ENCODE results near the gene ZSWIM9. TPM values are rescaled to one million over a fixed set of nuclear protein-coding genes. Genes with fewer than 3 reads are reported as not detected.
"Not testable (repeated sequence)": the region's sequence is repeated elsewhere in the genome, so short reads cannot be mapped to it uniquely, and the experiment has no call there.

ZSWIM9 gene
- total RNA-seq, 1 experiment from 2014 or later = 5.5 TPM

DNA sequence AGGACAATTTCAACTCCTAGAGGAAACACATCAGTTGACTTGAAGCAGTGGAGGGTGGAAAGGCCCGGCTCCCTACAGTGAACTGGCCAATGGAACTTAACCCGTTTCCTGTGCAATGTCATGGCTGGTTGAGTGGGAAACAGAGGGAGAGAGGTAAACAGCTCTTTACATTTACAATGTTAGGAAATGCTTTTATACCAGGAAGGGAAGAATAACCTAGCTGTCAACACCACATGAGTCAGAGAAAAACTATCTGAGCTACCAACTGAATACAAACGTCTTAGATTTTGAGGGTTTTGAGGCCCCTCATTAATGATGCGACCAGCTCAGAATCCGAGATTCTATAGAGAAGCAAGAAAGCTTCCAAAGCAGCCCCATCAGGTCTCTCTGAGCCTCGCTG lies 48.5 kb downstream of the ZSWIM9 start:
- TF ChIP-seq, protein P1, sequence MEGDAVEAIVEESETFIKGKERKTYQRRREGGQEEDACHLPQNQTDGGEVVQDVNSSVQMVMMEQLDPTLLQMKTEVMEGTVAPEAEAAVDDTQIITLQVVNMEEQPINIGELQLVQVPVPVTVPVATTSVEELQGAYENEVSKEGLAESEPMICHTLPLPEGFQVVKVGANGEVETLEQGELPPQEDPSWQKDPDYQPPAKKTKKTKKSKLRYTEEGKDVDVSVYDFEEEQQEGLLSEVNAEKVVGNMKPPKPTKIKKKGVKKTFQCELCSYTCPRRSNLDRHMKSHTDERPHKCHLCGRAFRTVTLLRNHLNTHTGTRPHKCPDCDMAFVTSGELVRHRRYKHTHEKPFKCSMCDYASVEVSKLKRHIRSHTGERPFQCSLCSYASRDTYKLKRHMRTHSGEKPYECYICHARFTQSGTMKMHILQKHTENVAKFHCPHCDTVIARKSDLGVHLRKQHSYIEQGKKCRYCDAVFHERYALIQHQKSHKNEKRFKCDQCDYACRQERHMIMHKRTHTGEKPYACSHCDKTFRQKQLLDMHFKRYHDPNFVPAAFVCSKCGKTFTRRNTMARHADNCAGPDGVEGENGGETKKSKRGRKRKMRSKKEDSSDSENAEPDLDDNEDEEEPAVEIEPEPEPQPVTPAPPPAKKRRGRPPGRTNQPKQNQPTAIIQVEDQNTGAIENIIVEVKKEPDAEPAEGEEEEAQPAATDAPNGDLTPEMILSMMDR (IDR thresholded peaks at IDR 0.05; ENCODE audit: unreplicated experiment) = no peak
- no peaks in the 10 kb centered on the region for H3K4me1 Mint-ChIP-seq (ENCODE audit: insufficient read depth, unreplicated experiment)
- H3K27ac Mint-ChIP-seq (ENCODE audit: low read depth, unreplicated experiment) = no peak overlapping the region
- no TSS peak for BruUV-seq (replicated peaks)
- intact Hi-C loops (cut with micrococcal nuclease) = no loop called here
- H3K4me3 Mint-ChIP-seq (ENCODE audit: unreplicated experiment) = no peak overlapping the region
- ChIA-PET POLR2A (interaction anchor here (0.9 kb wide), 1 partner anchor 15 kb away, joined by 4 read pairs; no protein-coding TSS in a partner anchor), CTCF (interaction anchor here (0.9 kb wide), 1 partner anchor 38 kb away, joined by 3 read pairs; no protein-coding TSS in a partner anchor)
- H3K9me3 Mint-ChIP-seq (ENCODE audit: unreplicated experiment) = no peaks in the 10 kb centered on the region
- no peaks in the 10 kb centered on the region for H3K36me3 Mint-ChIP-seq (ENCODE audit: insufficient read depth, unreplicated experiment)
- no peaks in the 10 kb centered on the region for H3K27me3 Mint-ChIP-seq (ENCODE audit: insufficient read depth, unreplicated experiment)
- no peak for DNase-seq (ENCODE audit: unreplicated experiment)

DNA sequence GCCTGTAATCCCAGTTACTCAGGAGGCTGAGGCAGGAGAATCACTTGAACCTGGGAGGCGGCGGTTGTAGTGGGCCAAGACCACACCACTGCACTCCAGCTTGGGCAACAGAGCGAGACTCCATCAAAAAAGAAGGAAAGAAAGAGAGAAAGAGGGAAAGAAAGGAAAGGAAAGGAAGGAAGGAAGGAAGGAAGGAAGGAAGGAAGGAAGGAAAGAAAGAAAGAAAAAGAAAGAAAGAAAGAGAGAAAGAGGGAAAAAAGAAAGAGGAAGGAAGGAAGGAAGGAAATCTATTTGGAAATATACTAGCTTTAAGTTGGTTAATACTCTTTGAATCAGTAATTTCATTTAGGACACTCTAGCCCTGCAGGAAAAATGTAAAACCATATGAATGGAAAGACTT lies 50.3 kb downstream of the ZSWIM9 start:
- H3K4me3 Mint-ChIP-seq (ENCODE audit: unreplicated experiment); DNase-seq (ENCODE audit: unreplicated experiment); H3K9me3 Mint-ChIP-seq (ENCODE audit: unreplicated experiment); CTCF ChIA-PET; H3K27ac Mint-ChIP-seq (ENCODE audit: low read depth, unreplicated experiment); H3K27me3 Mint-ChIP-seq (ENCODE audit: insufficient read depth, unreplicated experiment); BruUV-seq (replicated peaks); H3K4me1 Mint-ChIP-seq (ENCODE audit: insufficient read depth, unreplicated experiment); intact Hi-C loops (cut with micrococcal nuclease); H3K36me3 Mint-ChIP-seq (ENCODE audit: insufficient read depth, unreplicated experiment); POLR2A ChIA-PET: not testable (repeated sequence)

DNA sequence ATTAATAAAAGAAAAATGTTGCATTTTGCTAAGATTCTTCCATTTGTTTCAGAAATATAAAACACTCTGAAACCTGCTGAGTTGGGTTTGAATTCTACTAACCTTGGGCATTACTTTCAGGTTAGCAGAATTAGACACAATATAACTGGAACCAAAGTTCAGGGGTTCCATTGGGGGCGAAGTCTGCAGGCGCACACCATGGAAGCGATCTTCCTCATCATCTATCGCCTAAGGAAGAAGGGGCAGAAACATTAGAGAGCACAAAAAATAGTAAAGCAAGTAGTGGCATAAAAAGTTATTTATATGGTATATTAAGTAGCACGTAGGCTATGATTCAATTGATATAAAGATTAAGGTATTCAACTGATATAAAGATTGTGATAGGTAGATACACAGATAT lies 51.1 kb downstream of the ZSWIM9 start:
- DNase-seq (ENCODE audit: unreplicated experiment) = no peak
- Mint-ChIP-seq H3K4me3 (ENCODE audit: unreplicated experiment) (no peak overlapping the region), H3K27ac (ENCODE audit: low read depth, unreplicated experiment) (no peak overlapping the region), H3K4me1 (ENCODE audit: insufficient read depth, unreplicated experiment) (no peaks in the 10 kb centered on the region), H3K27me3 (ENCODE audit: insufficient read depth, unreplicated experiment) (no peaks in the 10 kb centered on the region), H3K9me3 (ENCODE audit: unreplicated experiment) (no peaks in the 10 kb centered on the region), H3K36me3 (ENCODE audit: insufficient read depth, unreplicated experiment) (no peaks in the 10 kb centered on the region)
- no TSS peak for BruUV-seq (replicated peaks)
- ChIA-PET CTCF (no interaction called here), POLR2A (no interaction called here)
- intact Hi-C loops (cut with micrococcal nuclease) = no loop called here
- TF ChIP-seq, protein P1 (IDR thresholded peaks at IDR 0.05; ENCODE audit: unreplicated experiment) = no peak

DNA sequence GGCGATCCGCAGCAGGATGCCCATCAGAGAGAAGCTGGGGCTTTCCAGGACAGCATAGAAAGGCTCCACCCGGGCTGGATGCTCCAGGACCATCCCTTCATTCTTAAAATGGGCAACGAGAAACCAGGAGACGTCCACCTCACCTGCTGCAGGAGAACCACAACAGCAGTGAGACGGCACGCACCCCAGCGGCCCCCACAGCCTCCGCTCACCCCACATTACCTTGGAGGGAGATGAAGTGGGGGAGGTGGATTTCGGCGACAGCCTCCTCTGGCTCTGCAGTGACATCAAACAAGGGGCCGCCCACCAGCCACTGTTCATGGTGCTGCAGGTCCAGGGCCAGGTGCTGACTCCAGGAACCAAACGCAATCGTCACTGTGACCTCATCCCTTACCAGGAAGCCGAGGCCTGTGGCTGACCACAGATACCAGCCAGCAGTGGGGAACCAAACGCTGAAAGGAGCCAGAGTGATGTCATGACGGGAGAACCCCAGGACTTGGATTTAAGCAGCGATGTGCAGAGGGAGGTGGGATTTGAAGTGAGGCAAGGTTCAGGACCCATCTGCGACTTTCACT lies 60.2 kb downstream of the ZSWIM9 start:
- peaks cover 8% of the 10 kb centered on the region for H3K36me3 Mint-ChIP-seq (ENCODE audit: insufficient read depth, unreplicated experiment)
- BruUV-seq (replicated peaks) = no TSS peak
- no peaks in the 10 kb centered on the region for H3K4me1 Mint-ChIP-seq (ENCODE audit: insufficient read depth, unreplicated experiment)
- DNase-seq (ENCODE audit: unreplicated experiment) = no peak
- no peaks in the 10 kb centered on the region for H3K9me3 Mint-ChIP-seq (ENCODE audit: unreplicated experiment)
- CTCF ChIA-PET = no interaction called here
- no peak overlapping the region for H3K4me3 Mint-ChIP-seq (ENCODE audit: unreplicated experiment)
- no peak overlapping the region for H3K27ac Mint-ChIP-seq (ENCODE audit: low read depth, unreplicated experiment)
- H3K27me3 Mint-ChIP-seq (ENCODE audit: insufficient read depth, unreplicated experiment) = no peaks in the 10 kb centered on the region
- TF ChIP-seq, protein P1 (IDR thresholded peaks at IDR 0.05; ENCODE audit: unreplicated experiment) = no peak
- POLR2A ChIA-PET = no interaction called here
- intact Hi-C loops (cut with micrococcal nuclease) = no loop called here

DNA sequence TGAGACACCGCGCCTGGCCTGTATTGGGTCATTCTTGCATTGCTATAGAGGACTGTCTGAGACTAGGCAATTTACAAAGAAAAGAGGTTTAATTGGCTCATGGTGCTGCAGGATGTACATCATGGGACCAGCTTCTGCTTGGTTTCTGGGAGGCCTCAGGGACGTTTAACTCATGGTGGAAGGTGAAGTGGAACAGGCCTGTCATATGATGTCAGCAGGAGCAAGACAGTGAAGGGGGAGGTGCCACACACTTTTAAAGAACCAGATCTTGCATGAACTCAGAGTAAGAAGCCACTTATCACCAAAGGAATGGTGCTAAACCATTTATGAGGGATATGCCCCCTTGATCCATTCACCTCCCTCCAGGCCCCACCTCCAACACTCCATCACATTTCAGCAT lies 66.6 kb downstream of the ZSWIM9 start:
- H3K4me3 Mint-ChIP-seq (ENCODE audit: unreplicated experiment) = no peak overlapping the region
- ChIA-PET CTCF (no interaction called here), POLR2A (no interaction called here)
- BruUV-seq (replicated peaks) = no TSS peak
- H3K9me3 Mint-ChIP-seq (ENCODE audit: unreplicated experiment) = no peaks in the 10 kb centered on the region
- H3K27me3 Mint-ChIP-seq (ENCODE audit: insufficient read depth, unreplicated experiment) = no peaks in the 10 kb centered on the region
- no peak for DNase-seq (ENCODE audit: unreplicated experiment)
- TF ChIP-seq, protein P1 (IDR thresholded peaks at IDR 0.05; ENCODE audit: unreplicated experiment) = no peak
- peaks cover 7% of the 10 kb centered on the region for H3K4me1 Mint-ChIP-seq (ENCODE audit: insufficient read depth, unreplicated experiment)
- peaks cover 10% of the 10 kb centered on the region for H3K36me3 Mint-ChIP-seq (ENCODE audit: insufficient read depth, unreplicated experiment)
- intact Hi-C loops (cut with micrococcal nuclease) = no loop called here
- H3K27ac Mint-ChIP-seq (ENCODE audit: low read depth, unreplicated experiment) = no peak overlapping the region
